Measurements from ENCODE around the gene GABRR1.

DNA sequence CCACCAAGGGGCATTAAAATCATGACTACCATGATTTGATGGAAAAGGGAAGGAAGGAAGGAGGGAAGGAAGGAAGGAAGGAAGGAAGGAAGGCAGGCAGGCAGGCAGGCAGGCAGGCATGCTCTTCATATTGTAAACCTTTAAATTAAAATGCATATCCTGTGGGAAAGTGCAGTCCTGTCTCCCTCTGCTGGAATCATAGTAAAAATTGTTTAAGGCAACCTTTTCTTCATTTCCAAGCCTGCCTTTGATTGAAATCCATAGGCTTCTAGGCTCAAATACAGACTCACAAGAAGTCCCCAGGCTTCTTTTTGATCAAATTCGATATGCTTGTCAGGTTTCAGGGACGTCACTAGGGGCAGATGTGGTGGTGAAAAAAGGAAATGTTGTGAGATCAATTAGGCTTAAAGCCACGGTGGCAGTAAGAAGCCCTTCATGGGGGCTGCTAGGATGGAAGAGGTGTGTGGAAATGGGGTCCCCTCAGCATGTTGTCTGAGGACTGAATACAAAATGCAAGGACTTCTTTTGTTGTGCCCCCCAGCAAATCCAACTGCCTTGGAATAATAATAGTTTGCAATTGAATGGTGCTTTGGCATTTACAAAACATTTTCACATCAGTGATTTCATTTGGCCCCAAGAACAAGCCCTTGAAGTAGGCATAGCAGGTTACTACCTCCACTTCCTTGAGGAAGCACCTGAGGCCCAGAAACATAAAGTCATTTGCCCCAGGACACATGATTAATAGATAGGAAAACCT lies 25.6 kb upstream of the GABRR1 start:
- TF ChIP-seq, protein P1, sequence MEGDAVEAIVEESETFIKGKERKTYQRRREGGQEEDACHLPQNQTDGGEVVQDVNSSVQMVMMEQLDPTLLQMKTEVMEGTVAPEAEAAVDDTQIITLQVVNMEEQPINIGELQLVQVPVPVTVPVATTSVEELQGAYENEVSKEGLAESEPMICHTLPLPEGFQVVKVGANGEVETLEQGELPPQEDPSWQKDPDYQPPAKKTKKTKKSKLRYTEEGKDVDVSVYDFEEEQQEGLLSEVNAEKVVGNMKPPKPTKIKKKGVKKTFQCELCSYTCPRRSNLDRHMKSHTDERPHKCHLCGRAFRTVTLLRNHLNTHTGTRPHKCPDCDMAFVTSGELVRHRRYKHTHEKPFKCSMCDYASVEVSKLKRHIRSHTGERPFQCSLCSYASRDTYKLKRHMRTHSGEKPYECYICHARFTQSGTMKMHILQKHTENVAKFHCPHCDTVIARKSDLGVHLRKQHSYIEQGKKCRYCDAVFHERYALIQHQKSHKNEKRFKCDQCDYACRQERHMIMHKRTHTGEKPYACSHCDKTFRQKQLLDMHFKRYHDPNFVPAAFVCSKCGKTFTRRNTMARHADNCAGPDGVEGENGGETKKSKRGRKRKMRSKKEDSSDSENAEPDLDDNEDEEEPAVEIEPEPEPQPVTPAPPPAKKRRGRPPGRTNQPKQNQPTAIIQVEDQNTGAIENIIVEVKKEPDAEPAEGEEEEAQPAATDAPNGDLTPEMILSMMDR (IDR thresholded peaks at IDR 0.05) = peak in 4 of 7 experiments; percentile 26 to 63 (median 54)
- TF ChIP-seq EP300 (IDR thresholded peaks at IDR 0.05) = no peak
- TF ChIP-seq POLR2A (IDR thresholded peaks at IDR 0.05) = no peak
- TF ChIP-seq POLR2AphosphoS5 (IDR thresholded peaks at IDR 0.05) = no peak

Data from stomach (tissue), 4 donors.